SW480 (cell line): ENCODE measurements around the gene USP31.

Experiments
- DNase-seq: peaks from one replicate; pipeline ENCODE4 v3.0.0-alpha.2; 2016; ENCODE audit warnings: low spot score

USP31 gene

GRCh38 chr16:23132775-23133463 lies 16.3 kb downstream of the USP31 start:
- DNase-seq = no peak

- DNase-seq = no peak
Observed at GRCh38 chr16:23131931-23132621, 17.2 kb downstream of the USP31 start.

GRCh38 chr16:23131436-23131835 lies 17.8 kb downstream of the USP31 start:
- no peak for DNase-seq

- no peak for DNase-seq
Observed at GRCh38 chr16:23131036-23131435, 18.2 kb downstream of the USP31 start.

- DNase-seq = no peak
Observed at GRCh38 chr16:23129686-23130085, 19.6 kb downstream of the USP31 start.

GRCh38 chr16:23128056-23128455 lies 21.2 kb downstream of the USP31 start:
- no peak for DNase-seq

- no peak for DNase-seq
Observed at GRCh38 chr16:23125277-23125676, 24.0 kb downstream of the USP31 start.

- no peak for DNase-seq
Observed at GRCh38 chr16:23124315-23124714, 24.9 kb downstream of the USP31 start.

GRCh38 chr16:23122144-23122543 lies 27.1 kb downstream of the USP31 start:
- DNase-seq = no peak

GRCh38 chr16:23121024-23121423 lies 28.2 kb downstream of the USP31 start:
- no peak for DNase-seq

GRCh38 chr16:23120562-23120961 lies 28.7 kb downstream of the USP31 start:
- DNase-seq = no peak

- no peak for DNase-seq
Observed at GRCh38 chr16:23119570-23119969, 29.7 kb downstream of the USP31 start.

GRCh38 chr16:23114131-23114904 lies 34.9 kb downstream of the USP31 start:
- DNase-seq = no peak

- DNase-seq = no peak
Observed at GRCh38 chr16:23113185-23113584, 36.1 kb downstream of the USP31 start.

GRCh38 chr16:23110257-23110899 lies 38.9 kb downstream of the USP31 start:
- no peak for DNase-seq

GRCh38 chr16:23107936-23108335 lies 41.3 kb downstream of the USP31 start:
- DNase-seq = no peak

- DNase-seq = no peak
Observed at GRCh38 chr16:23107117-23107516, 42.1 kb downstream of the USP31 start.

GRCh38 chr16:23105309-23105708 lies 43.9 kb downstream of the USP31 start:
- DNase-seq = no peak

- no peak for DNase-seq
Observed at GRCh38 chr16:23104032-23104955, 45.0 kb downstream of the USP31 start.

GRCh38 chr16:23103603-23104002 lies 45.6 kb downstream of the USP31 start:
- no peak for DNase-seq

- DNase-seq = no peak
Observed at GRCh38 chr16:23101012-23101550, 48.2 kb downstream of the USP31 start.
